Measurements from ENCODE around the gene PTPRA. TPM values are rescaled to one million over a fixed set of nuclear protein-coding genes. Genes with fewer than 3 reads are reported as not detected.
A peak's percentile ranks its signal among the peaks of the same experiment; 100 is the strongest.

PTPRA gene
- 40.1 TPM for total RNA-seq (2013)
- polyA plus RNA-seq (10 to 100 TPM; 13.0 to 41.9 (median 13.1) TPM), polyA minus RNA-seq (25.9 and 42.0 TPM in 2 replicates), total RNA-seq (22.6 to 52.8 (median 46.4) reads per million in 11 experiments)

GRCh38 chr20:2873010-2873746 is at the start of gene PTPRA:
TSS of gene PTPRA (plus strand) at chr20:2873481. CDS start at chr20:2964278, 90,797 bp downstream.
- H3K4me2 ChIP-seq (replicated peaks; ENCODE audit: extremely low read depth, low read length, poor library complexity, severe bottlenecking): peak within 1 kb of the TSS; percentile 90
- Mint-ChIP-seq H3K9me3 (peaks cover 0 to 3% (median 0%) of the 10 kb centered on the region in 7 donors), H3K27me3 (ENCODE audit: low read depth in 3 of 3) (peaks cover 8 to 15% (median 9%) of the 10 kb centered on the region in 3 donors), H3K36me3 (peaks cover 8 to 11% of the 10 kb centered on the region in 2 donors), H3K4me3 (peak within 1 kb of the TSS; percentile 92 to 94), H3K27ac (peak within 1 kb of the TSS; percentile 70 to 92 (median 89)), H3K4me1 (peaks cover 59% of the 10 kb centered on the region)
- peak within 1 kb of the TSS; percentile 97 for H2AFZ ChIP-seq (ENCODE audit: insufficient read depth, low read depth, low read length, poor library complexity, severe bottlenecking)
- under 1% methylated on average over 81 of the region's 83 CpGs for WGBS (ENCODE audit: insufficient coverage)
- peaks cover 36% of the 10 kb centered on the region for H4K20me1 ChIP-seq (ENCODE audit: insufficient read depth, low read length)
- H3K4me3 ChIP-seq (replicated peaks in 1 of 3; ENCODE audit: low read depth in 2 of 3, low read length in 3 of 3): peak within 1 kb of the TSS; percentile 86 to 98 (median 89)
- no peaks in the 10 kb centered on the region for H3K9me3 ChIP-seq (replicated peaks in 1 of 2; ENCODE audit: control insufficient read depth in 1 of 2, insufficient read depth in 1 of 2, low read length in 2 of 2)
- H3K27me3 ChIP-seq (ENCODE audit: control insufficient read depth in 2 of 2, insufficient read depth in 2 of 2, low read length in 2 of 2): peaks cover 0 to 10% of the 10 kb centered on the region in 2 donors
- H3K27ac ChIP-seq (ENCODE audit: low read depth in 1 of 2, low read length in 2 of 2): peak within 1 kb of the TSS; percentile 44 to 83
- no peak for TF ChIP-seq CTCF (IDR thresholded peaks at IDR 0.05)
- H3K36me3 ChIP-seq (replicated peaks in 1 of 2; ENCODE audit: control insufficient read depth in 1 of 2, insufficient read depth in 2 of 2, low read length in 2 of 2): no peaks in the 10 kb centered on the region
- intact Hi-C loops (cut with micrococcal nuclease): loop anchor here (5.0 to 10.0 kb wide), 3 partner anchors 41 to 122 kb away; no protein-coding TSS in a partner anchor
- peaks cover 47% of the 10 kb centered on the region for H3K79me2 ChIP-seq (ENCODE audit: insufficient read depth, low read length)
- H3K4me1 ChIP-seq (ENCODE audit: control insufficient read depth in 1 of 2, insufficient read depth in 2 of 2, low read length in 2 of 2): peaks cover 42 to 56% of the 10 kb centered on the region in 2 donors
- H3K9ac ChIP-seq (ENCODE audit: insufficient read depth, low read length, poor library complexity, severe bottlenecking): peak within 1 kb of the TSS; percentile 91
- DNase-seq: peak; percentile 85

DNA sequence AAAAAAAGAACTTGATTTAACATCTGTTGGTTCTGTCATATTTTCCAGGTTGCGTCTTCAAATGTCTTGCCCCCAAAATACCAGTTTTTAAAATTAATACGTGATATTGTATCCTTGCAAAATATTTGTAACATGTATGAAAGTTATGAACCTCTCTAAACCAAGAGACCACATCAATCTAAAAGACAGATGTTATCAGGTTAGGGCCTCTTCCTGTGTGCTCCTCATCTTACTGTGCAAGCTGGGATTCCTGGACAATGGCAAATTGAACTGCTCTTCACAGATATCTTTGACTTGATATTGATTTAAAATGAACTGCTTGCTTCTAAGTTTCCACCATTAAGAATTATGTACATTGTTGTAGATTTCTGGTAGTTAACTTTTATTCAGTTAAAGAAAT is 47.5 kb upstream of the PTPRA start:
- no peak overlapping the region for H3K4me3 Mint-ChIP-seq
- intact Hi-C loops (cut with micrococcal nuclease): no loop called here
- Histone ChIP-seq H3K79me2 (ENCODE audit: insufficient read depth, low read length) (no peaks in the 10 kb centered on the region), H2AFZ (ENCODE audit: insufficient read depth, low read depth, low read length, poor library complexity, severe bottlenecking) (no peak overlapping the region), H3K9me3 (replicated peaks in 1 of 2; ENCODE audit: control insufficient read depth in 1 of 2, insufficient read depth in 1 of 2, low read length in 2 of 2) (no peaks in the 10 kb centered on the region), H3K4me3 (replicated peaks in 1 of 3; ENCODE audit: low read depth in 2 of 3, low read length in 3 of 3) (no peak overlapping the region), H3K27me3 (ENCODE audit: control insufficient read depth in 2 of 2, insufficient read depth in 2 of 2, low read length in 2 of 2) (peaks cover 21 to 36% of the 10 kb centered on the region in 2 donors), H4K20me1 (ENCODE audit: insufficient read depth, low read length) (no peaks in the 10 kb centered on the region), H3K4me1 (ENCODE audit: control insufficient read depth in 1 of 2, insufficient read depth in 2 of 2, low read length in 2 of 2) (no peaks in the 10 kb centered on the region), H3K9ac (ENCODE audit: insufficient read depth, low read length, poor library complexity, severe bottlenecking) (no peak overlapping the region), H3K4me2 (replicated peaks; ENCODE audit: extremely low read depth, low read length, poor library complexity, severe bottlenecking) (no peak overlapping the region), H3K36me3 (replicated peaks in 1 of 2; ENCODE audit: control insufficient read depth in 1 of 2, insufficient read depth in 2 of 2, low read length in 2 of 2) (no peaks in the 10 kb centered on the region), H3K27ac (ENCODE audit: low read depth in 1 of 2, low read length in 2 of 2) (no peak overlapping the region)
- H3K36me3 Mint-ChIP-seq: no peaks in the 10 kb centered on the region
- TF ChIP-seq CTCF (IDR thresholded peaks at IDR 0.05): no peak
- DNase-seq: no peak
- no peak overlapping the region for H3K27ac Mint-ChIP-seq
- no CpG with 5 or more reads among the region's 2 CpGs for WGBS (ENCODE audit: insufficient coverage)
- peaks cover 4% of the 10 kb centered on the region for H3K4me1 Mint-ChIP-seq
- H3K27me3 Mint-ChIP-seq (ENCODE audit: low read depth in 3 of 3): peaks cover 19 to 46% (median 26%) of the 10 kb centered on the region in 3 donors
- H3K9me3 Mint-ChIP-seq: peaks cover 0 to 3% (median 1%) of the 10 kb centered on the region in 7 donors
